Spinal cord (tissue), 10 donors: ENCODE data around the gene ZBED4. TPM values are rescaled to one million over a fixed set of nuclear protein-coding genes. Genes with fewer than 3 reads are reported as not detected.

Experiments used
- DNase-seq, 6 donors: peaks; one replicate each; pipeline versions ENCODE4 v3.0.0 to v3.0.0-alpha.2; 2013 to 2015; ENCODE audit warnings: low spot score in 6 of 6, low read depth in 4 of 6
- H3K27ac ChIP-seq: one replicate; pipeline ENCODE4 v1.5.1; 2013; ENCODE audit warnings: low read depth, low read length, control low read depth
- H3K27me3 ChIP-seq: one replicate; pipeline ENCODE4 v1.6.1; 2013; ENCODE audit warnings: low read length; ENCODE audit not compliant: control insufficient read depth, insufficient read depth
- H3K36me3 ChIP-seq: one replicate; pipeline ENCODE4 v1.6.1; 2013; ENCODE audit warnings: low read length; ENCODE audit not compliant: control insufficient read depth, insufficient read depth
- H3K4me1 ChIP-seq: one replicate; pipeline ENCODE4 v1.6.1; 2013; ENCODE audit warnings: low read length; ENCODE audit not compliant: control insufficient read depth, insufficient read depth
- H3K4me3 ChIP-seq: one replicate; pipeline ENCODE4 v1.5.1; 2013; ENCODE audit warnings: low read depth, low read length, control low read depth
- H3K9me3 ChIP-seq: one replicate; pipeline ENCODE4 v1.6.1; 2013; ENCODE audit warnings: low read length; ENCODE audit not compliant: control insufficient read depth, insufficient read depth
- WGBS: methylation state at CpG from one replicate; pipeline ENCODE4 v1.1.5; 2013; ENCODE audit warnings: missing lambda C conversion rate; ENCODE audit not compliant: insufficient coverage; 5-methylcytosine and 5-hydroxymethylcytosine counted together
- polyA plus RNA-seq, 2 donors: library from polyadenylated mRNA; unstranded; fragments of 120-200 nt; gene quantifications; one replicate each; pipeline ENCODE4 v1.2.1, GENCODE V29; 2013; ENCODE audit not compliant: insufficient read length in 2 of 2
- total RNA-seq, 2 donors: library from RNA; depleted of rRNA in 1 of 2; stranded (reverse); fragments of 120-200 nt in 1 of 2; fragments of >200 nt in 1 of 2; gene quantifications; one replicate each; pipeline versions ENCODE4 v1.2.3 to v1.2.4, GENCODE V29; 2013 to 2014
- donor health status: healthy.

Gene ZBED4
- total and polyA plus RNA-seq, 4 donors: 8.5 to 15.6 (median 11.8) TPM

DNA sequence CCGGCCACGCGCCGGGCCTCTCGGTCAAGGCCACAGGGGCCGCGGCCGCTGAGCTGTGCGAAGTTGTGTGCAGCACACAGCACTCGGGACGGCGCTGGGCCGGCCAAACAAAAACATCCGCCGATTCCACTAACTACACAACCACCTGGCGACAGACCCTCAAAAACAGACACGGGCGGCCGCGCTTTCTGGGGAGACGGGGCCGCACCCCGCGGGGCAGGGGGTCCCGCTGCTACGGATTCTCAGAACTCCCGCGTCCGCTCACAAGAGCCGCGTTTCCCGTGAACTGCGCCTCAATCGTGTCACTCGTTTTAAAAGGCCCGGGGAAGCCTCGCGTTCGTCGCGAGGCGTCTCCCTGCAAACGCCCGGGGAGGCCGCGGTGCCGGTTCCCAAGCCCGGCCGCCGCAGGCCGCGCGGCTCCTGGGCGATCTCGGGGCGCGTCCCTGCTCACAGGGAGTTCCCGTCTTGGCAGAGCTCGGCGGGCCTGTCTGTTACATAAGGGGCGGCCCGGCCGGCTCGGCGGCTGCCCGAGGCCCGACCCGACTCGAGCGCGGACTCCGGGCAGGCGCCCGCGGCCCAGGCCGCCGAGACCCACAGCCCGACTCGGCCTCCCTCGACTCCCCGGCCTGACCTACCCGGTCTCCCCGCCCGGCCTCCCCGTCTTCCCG lies 26.9 kb upstream of the ZBED4 start:
- no peaks in the 10 kb centered on the region for H3K9me3 ChIP-seq
- peaks cover 41% of the 10 kb centered on the region for H3K36me3 ChIP-seq
- H3K4me3 ChIP-seq: peak overlapping the region; percentile 53
- under 1% methylated on average over 86 of the region's 86 CpGs for WGBS
- peaks cover 34% of the 10 kb centered on the region for H3K4me1 ChIP-seq
- no peaks in the 10 kb centered on the region for H3K27me3 ChIP-seq
- DNase-seq: peak in 4 of 6 donors; percentile 8 to 63 (median 34)
- H3K27ac ChIP-seq: peak overlapping the region; percentile 22

DNA sequence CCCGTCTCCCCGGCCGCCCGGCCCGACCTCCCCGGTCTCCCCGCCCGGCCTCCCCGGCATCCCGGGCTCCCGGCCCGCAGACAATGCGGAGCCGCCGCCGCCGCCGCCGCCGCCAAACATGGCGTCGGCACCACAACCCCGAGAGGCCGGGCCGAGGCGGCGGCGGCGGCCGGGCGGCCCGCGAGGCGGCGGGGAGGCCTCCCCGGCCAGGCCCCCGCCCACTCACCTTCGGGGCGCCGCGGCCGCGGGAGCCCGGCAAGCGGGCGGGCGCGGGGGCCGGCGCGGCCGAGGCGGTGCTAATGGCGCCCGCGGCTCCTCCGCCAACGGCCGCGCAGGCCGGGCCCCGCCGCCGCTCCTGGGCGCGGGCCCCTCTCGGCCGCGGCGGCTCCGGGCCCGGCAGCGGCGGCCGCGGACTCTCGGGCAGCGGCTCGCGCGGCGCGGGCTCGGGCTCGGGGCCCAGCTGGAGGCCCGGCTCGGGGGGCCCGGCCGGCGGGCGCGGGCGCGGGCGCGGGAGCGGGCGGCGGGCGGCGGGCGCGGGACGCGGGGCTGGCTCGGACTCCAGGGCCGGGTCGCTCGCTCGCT lies 26.3 kb upstream of the ZBED4 start:
- Histone ChIP-seq H3K4me3 (peak overlapping the region; percentile 53), H3K36me3 (peaks cover 35% of the 10 kb centered on the region), H3K4me1 (peaks cover 34% of the 10 kb centered on the region), H3K9me3 (no peaks in the 10 kb centered on the region), H3K27ac (no peak overlapping the region), H3K27me3 (no peaks in the 10 kb centered on the region)
- peak in 1 of 6 donors; percentile 57 for DNase-seq
- under 1% methylated on average over 110 of the region's 110 CpGs for WGBS

- DNase-seq: peak; percentile 29 to 92 (median 58)
These were observed 25.6 kb upstream of the ZBED4 start, which contains the start of gene BRD1 for GRCh38 chr22:49827853-49828598. Gene BRD1, minus strand, starts transcription at chr22:49827873. Its CDS starts 3,556 bp downstream, at chr22:49824317.

GRCh38 chr22:49828599-49828965 lies 25.1 kb upstream of the ZBED4 start:
- WGBS: 89% methylated on average over 12 of the region's 14 CpGs
- H3K4me1 ChIP-seq: peaks cover 34% of the 10 kb centered on the region
- H3K27me3 ChIP-seq: no peaks in the 10 kb centered on the region
- H3K4me3 ChIP-seq: no peak overlapping the region
- no peak for DNase-seq
- H3K27ac ChIP-seq: no peak overlapping the region
- no peaks in the 10 kb centered on the region for H3K9me3 ChIP-seq
- H3K36me3 ChIP-seq: peaks cover 23% of the 10 kb centered on the region

More at GRCh38 chr22:49827853-49828598, 25.6 kb upstream of the ZBED4 start, which contains the start of gene BRD1:
- peaks cover 34% of the 10 kb centered on the region for H3K4me1 ChIP-seq
- no peaks in the 10 kb centered on the region for H3K9me3 ChIP-seq
- H3K27ac ChIP-seq: peak within 1 kb of the TSS; percentile 57
- peak within 1 kb of the TSS; percentile 53 for H3K4me3 ChIP-seq
- peaks cover 28% of the 10 kb centered on the region for H3K36me3 ChIP-seq
- 5% methylated on average over 41 of the region's 54 CpGs for whole genome bisulfite sequencing
- H3K27me3 ChIP-seq: no peaks in the 10 kb centered on the region

DNA sequence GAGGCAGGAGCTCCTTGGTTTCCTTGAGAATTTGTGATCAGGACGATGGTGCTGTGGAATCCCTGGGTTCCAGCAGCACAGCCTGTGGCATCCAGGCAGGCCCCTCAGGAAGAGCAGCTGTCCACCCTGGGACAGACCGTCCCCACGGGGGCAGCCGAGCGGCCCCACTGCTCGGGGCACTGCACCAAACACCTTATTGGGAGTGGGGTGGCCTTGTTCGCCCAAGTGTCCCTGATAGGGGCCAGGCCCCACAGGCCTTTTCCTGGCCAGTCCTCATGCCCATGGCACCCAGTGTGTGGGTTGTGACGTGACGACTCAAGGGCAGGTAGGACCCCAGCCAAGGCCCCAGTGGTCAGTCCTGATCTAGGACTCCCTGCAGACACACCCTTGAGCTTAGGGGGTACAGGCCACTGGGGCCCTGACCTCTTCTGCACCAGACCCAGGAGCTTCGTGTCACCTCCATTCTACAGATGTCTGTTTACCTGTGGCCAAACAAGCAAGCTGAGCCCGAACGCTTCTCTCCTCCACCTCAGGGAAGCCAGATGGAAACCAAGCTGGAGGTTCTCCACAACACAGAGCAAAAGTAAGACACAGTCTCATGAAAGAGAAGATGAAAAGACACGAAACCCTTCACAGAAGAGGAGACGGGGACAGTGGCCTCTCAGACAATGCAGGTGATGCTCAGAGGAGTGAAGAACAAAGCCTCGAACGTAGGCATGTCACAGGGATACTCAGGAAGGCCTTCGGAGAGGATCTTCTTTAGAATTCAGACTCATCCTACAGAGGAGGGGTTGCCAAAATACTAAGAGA lies 24.4 kb upstream of the ZBED4 start:
- DNase-seq: no peak
- no peak overlapping the region for H3K27ac ChIP-seq
- peaks cover 33% of the 10 kb centered on the region for H3K4me1 ChIP-seq
- H3K9me3 ChIP-seq: no peaks in the 10 kb centered on the region
- H3K27me3 ChIP-seq: no peaks in the 10 kb centered on the region
- peaks cover 16% of the 10 kb centered on the region for H3K36me3 ChIP-seq
- no peak overlapping the region for H3K4me3 ChIP-seq
- 97% methylated on average over 15 of the region's 17 CpGs for WGBS

GRCh38 chr22:49833340-49834007 lies 20.2 kb upstream of the ZBED4 start:
- DNase-seq: no peak
- Histone ChIP-seq H3K9me3 (no peaks in the 10 kb centered on the region), H3K36me3 (peaks cover 2% of the 10 kb centered on the region), H3K4me3 (no peak overlapping the region), H3K27ac (no peak overlapping the region), H3K4me1 (peaks cover 2% of the 10 kb centered on the region), H3K27me3 (no peaks in the 10 kb centered on the region)
- 96% methylated on average over 4 of the region's 11 CpGs for WGBS

- Histone ChIP-seq H3K4me3 (no peak overlapping the region), H3K4me1 (no peaks in the 10 kb centered on the region), H3K9me3 (no peaks in the 10 kb centered on the region), H3K27ac (no peak overlapping the region), H3K36me3 (no peaks in the 10 kb centered on the region), H3K27me3 (no peaks in the 10 kb centered on the region)
- no peak for DNase-seq
- 60% methylated on average over 23 of the region's 29 CpGs for WGBS
These were observed 14.6 kb upstream of the ZBED4 start for GRCh38 chr22:49838771-49839717.

DNA sequence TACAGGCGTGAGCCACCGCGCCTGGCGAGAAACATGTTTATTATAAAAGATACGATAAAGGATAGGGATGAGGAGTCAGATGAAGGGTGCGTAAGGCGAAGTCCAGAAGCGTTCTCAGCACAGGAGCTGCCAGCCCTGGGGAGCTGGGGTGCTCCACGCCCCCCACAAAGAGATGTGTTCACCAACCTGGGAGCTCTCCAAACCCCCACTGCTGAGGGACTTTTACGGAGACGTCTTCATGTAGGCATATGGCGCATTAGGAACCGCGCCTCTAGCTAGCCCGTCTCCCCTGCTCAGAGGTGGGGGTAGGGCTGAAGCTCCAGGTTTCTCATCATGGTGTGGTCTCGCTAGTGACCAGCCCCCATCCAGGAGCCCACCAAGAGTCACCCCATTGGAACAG lies 8.4 kb upstream of the ZBED4 start:
- 88% methylated on average over 9 of the region's 16 CpGs for WGBS
- no peak overlapping the region for H3K4me3 ChIP-seq
- H3K36me3 ChIP-seq: no peaks in the 10 kb centered on the region
- H3K4me1 ChIP-seq: peaks cover 23% of the 10 kb centered on the region
- peaks cover 50% of the 10 kb centered on the region for H3K27me3 ChIP-seq
- H3K9me3 ChIP-seq: no peaks in the 10 kb centered on the region
- H3K27ac ChIP-seq: no peak overlapping the region
- no peak for DNase-seq
